Erythroblast (primary cell): ENCODE data around the gene SLC45A2.

ENCODE experiments used
- GATA1 ChIP-seq: IDR thresholded peaks from 2 replicates; pipeline ENCODE4 v1.6.1; 2011; ENCODE audit warnings: low read depth, mild to moderate bottlenecking, control low read depth, low read length, moderate library complexity
- POLR2A ChIP-seq: IDR thresholded peaks from 2 replicates; pipeline ENCODE4 v1.6.1; 2011; ENCODE audit warnings: mild to moderate bottlenecking, low read length

- TF ChIP-seq POLR2A (no peak), GATA1 (no peak)
Observed at GRCh38 chr5:33984671-33985124, at the start of gene SLC45A2.
